DMS53 (cell line): ENCODE data around the gene NTM.

Source experiments
- DNase-seq: peaks from one replicate; lab custom pipeline; 2025; lab: John Stamatoyannopoulos, UW

Gene NTM

DNA sequence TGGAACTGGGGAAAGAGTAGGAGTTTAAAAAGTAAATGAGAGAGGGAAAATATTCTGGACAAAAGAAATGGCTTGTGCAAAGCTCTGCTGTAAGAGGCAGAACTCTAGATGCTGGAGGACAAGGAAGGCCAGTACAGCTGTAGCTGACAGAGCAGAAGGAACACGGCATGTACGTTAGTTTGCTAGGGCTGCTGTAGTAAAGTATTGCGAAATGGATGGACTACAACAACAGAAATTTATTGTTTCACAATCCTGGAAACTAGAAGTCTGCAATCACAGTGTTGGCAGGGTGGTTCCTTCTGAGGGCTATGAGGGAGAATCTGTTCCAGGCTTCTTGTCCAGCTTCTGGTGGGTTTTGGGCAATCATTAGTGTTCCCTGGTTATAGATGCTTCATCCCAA, 454.4 kb downstream of the NTM start:
- no peak for DNase-seq

DNA sequence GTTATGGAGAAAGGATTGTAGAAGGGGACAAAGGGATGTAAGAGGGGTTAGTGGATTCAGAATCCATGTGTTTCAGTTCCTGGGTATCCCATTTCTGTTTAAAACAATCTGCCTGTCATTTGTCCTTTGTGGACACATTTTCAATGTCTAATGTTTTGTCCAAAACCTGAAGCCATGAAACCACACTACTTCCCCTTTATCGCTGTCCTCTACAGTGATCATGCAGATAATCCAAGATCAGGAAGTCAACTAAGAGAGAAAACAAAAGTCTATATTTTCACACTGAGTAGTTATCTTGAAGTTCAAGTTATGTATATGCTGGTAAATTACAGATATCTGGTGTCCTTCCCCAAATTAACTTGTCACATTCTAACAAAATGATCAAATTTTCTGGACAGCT, 457.0 kb downstream of the NTM start:
- no peak for DNase-seq

DNA sequence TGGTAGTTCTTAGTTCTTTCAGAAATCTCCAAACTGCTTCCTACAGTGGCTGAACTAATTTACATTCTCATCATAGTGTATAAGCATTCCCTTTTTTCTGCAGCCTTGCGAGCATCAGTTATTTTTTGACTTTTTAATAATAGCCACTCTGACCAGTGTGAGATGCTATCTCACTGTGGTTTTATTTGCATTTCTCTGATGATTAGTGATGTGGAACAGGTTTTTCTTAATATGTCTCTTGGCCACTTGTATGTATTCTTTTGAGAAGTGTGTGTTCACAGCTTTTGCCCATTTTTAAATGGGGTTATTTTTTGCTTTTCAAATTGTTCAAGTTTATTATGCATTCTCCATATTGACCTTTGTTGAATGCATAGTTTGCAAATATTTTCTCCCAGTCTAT, 459.3 kb downstream of the NTM start:
- no peak for DNase-seq

DNA sequence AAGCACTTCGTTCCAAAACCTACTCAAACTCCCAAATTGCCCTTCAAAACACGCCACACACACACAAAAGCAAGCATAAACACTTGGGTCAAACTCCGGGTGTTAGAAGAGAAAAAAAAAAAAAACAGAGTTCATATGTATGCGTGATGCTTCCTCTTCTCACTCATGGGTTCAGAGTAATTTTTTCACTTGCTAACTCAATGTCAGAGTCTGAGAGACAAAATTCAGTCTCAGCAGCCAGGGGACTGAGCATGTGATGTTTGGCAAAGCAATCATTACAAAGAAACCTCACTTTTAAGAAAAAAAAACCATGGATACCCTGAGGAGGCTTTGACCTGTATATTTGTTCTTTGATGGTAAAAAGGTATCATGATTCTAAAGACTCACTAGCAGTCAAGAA, 461.7 kb downstream of the NTM start:
- DNase-seq: no peak

DNA sequence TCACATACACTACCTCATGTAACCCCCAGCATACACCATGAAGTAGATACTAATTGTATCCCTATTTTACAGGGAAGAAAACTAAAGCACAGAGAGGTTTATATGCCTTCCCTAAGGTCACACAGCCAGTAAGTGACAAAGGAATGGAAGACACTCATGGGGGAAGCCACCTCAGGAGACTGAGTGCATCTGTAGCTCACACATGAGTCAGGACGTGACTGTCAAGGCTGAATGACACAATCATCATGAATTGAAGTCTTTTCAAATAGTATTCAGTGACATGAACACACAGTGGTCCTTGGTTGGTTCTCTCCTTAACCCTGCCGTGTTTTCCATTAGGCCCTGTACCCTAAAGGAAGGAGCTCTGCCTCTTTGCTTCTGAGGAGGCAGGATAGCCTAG, 463.0 kb downstream of the NTM start:
- DNase-seq: no peak

DNA sequence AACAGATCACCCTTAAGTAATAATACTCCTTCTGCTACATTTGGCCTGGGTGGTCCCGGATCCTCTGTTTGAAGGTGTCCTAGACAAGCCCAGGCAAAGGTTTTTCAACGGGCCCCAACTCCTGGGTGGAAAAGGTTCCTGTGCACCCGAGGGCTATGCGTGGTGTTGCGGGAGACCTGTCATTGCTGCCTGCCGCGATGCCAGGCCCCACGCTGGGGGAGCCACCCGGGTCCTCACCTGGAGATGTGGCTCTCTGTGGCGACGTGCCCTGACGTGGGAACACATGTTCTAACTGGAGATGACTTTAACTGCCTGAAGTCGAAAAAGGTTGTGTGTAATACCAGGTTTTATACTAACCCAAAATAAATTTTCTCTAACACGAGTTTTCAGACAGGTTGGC, 467.1 kb downstream of the NTM start:
- no peak for DNase-seq

DNA sequence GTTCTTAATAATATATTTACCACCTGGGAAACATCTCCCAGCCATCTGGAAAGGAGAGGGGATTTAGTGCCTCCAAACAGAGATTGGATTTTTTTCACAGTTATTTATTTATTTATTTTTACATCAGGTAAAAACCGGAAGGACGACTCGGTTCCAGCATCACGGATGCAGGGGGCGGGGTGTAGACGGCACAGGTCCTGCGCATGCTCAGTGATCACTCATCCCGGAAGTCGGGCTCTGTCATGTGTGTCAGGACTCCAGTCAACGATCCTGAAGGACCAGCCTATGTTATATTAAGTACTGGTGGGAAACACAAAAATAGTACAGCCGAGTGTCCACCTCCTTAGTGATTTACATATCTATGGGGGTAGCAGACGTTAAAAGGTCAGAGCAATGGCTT, 467.6 kb downstream of the NTM start:
- peak; percentile 12 for DNase-seq

DNA sequence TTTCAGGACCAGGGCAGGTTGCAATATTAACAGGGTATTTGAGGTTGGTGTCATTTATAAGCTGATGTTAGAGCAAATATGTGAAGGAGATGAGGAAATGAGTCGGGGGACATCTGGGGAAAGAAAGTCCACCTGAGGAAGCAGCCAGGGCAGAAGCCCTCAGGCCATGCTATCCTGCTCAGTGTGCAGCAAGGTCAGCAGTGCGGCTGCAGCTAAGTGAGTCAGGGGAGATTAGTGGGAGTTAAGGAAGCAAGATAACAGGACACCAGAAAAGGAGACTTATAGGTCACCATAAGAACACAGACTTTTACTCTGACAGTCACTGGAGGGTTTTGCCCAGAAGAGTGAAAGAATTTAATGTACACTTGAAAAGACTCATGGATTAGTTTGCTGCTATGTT, 468.9 kb downstream of the NTM start:
- DNase-seq: no peak

DNA sequence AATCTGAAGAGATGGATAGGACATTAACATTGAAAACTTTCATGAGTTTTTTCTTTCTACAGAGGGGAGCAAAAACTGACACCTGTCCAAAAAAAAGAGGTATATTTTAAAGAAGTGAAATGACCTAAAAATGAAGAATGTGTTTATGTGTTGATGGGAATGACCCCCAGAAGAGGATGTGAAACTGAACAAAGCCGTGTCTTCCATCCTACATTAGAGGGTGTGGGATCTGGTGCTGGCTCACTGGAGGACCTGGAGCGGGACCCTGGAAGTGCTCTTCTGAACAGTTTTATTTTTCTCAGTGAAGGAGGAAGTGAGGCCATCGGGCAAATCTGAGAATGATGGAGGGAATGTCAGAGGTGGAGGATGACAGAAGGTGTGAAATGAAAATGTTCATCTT, 470.1 kb downstream of the NTM start:
- DNase-seq: no peak

DNA sequence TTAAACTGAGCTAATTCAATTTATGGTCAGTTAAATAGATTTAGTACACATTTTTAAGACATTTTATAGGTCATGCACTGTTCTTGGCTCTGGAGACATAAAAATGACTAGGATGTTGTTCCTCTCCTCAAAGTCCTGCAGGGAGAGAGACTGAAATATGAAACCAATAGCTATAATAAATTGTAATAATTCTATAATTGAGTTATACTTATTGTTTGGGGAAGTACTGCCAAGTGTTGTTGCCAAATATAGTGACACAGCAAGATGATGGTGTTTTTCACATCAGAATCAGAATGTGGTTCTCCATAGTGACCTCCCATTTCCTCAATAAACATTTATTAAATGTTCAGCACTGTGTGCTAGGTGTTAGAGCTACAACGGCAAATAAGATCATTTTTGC, 470.6 kb downstream of the NTM start:
- DNase-seq: no peak

DNA sequence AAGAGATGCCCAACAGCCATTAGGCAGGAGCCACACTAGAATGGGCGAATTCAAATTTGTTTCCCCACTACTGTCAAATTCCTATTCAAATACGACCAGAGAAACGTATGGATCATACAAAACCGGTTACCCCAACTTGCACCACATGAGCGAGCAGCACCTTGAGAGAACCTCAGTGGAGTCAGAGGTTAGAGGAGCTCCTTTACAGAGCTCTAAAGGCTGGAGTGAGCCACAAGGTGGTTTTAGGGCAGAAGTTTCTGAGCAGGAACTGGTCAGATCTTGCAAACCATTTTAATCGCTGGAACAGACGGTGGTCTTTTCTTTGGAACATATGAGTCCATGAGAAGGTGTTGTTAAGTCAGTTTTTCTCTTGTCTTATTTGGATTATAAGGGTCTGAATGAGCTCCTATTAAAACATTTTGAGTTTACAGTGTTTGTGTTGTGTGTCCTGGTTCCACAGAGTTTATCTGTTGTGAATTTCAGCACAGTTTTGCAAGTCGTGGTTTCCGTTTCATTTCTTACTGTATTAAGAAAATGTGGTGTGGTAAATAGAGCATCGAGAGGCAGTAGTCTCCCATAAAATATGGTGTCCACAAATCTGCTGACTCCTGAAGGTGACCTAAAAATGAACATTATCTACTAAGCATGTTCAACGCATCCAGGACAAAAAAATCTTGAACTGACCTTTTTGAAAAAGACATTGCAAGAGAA, 471.7 kb downstream of the NTM start:
- DNase-seq: no peak

DNA sequence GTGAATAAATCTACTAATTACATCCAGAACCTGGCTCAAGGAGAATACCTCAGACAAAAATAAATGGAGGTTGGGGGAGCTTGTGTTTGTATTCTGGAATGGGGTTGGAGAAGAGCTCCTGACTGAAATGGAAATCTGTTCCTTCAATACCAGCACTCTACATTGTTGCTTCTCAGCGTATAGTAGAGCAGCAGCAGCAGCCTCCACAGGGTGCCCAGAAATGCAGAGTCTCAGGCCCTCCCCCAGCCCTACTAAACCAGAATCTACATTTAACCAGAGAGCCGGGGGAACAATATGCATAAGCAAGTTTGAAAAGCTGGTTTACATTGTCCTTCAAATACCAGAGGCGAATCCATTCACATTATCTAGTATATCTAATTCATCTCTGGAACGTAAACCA, 474.8 kb downstream of the NTM start:
- DNase-seq: no peak

DNA sequence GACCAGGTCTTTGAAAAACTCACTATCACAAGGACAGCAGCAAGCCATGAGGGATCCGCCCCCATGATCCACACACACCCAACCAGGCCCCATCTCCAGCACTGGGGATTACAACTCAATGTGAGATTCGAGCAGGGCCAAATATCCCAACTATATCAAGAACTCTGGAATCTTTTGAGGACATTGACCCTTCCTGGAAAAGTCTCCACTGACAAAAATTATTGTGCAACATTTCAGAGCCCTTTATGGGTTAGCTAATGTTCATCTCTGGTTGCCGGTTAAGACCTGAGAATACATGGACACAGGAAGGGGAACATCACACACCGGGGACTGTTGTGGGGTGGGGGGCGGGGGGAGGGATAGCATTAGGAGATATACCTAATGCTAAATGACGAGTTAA, 479.1 kb downstream of the NTM start:
- no peak for DNase-seq

DNA sequence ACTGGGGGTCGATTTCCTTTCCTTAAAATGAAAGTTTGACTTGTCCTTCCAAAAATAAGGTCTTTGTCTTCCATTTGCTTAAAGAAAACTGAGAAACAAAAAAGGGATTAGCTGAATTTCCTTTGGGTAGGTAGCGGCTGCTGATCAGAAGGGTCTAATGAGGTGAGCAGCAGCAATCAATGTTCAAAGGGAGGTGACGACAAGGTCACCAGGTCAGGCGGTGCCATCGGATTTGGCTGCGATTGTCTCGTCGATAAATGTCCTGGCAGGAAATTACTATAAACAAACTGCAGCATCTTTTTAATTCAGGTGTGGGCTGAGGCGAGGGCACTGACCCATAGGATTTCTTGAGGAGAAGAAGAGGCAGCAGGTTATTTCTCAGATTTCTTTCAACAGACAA, 480.1 kb downstream of the NTM start:
- no peak for DNase-seq

DNA sequence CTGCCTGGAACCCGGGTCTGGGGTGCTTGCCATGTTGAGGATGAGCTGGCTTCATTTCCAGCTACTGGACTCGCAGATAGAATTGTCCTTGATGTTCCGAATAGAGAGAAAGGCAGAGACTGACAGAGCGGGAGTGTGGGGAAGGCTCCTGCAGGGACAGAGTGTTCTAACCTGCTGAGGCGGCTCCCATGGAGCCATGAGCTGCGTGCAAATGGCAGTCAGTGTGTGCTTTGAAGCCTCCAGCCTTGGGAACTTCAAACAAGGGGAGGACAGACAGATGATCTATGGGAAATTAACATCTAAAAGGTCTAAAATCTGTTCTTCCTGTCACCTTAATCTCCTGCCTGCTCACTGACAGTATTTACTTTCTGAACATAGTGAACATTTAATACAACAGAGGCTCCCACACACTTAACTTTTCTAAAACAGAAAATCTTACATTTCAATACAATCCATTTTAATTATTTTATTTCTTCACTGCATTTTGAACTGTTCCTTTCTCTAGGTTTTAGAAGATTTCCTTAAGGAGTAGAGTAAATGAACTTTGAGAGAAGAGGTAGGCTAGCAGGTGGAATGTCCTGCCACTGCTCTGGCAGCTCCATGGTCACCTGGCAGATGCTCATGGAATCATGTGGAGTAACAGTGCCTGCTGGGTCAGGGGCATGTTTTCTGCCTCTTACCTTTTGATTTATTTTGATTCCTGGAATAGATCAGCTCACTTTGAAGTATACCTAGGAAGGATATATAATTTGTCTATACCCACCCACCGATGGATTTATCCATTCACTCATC, 481.7 kb downstream of the NTM start:
- DNase-seq: no peak

DNA sequence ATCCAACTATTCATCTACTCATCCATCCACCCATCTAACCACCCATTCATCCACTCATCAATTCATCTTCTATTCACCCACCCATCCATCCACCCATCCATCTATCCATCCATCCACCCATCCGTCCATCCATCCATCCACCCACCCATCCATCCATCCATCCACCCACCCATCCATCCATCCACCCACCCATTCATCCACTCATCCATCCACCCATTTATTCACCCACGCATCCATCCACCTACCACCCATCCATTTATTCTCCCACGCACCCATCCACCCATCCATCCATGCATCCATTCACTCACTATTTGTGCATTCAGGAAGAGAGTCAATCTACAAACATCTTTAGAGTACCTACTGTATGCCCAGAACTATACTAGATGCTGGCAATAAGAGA, 482.3 kb downstream of the NTM start:
- no peak for DNase-seq

DNA sequence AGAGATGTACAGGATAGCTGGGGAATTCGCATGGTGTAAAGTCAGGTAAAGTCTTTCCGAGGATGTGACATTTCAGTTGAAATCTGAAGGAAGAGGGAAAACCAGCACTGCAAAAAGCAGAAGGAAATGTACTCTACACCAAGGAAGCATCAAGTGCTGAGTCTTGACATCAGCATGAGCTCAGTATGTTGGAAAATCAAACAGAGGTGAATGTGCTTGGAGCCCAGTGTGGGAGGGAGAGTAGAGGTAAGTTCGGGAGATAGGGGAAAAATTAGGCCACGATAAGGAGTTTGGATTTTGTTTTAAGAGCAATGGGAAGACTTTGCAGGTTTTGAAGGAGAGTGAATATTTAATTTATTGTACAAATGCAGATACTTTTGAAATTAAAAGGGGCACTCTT, 484.0 kb downstream of the NTM start:
- no peak for DNase-seq

DNA sequence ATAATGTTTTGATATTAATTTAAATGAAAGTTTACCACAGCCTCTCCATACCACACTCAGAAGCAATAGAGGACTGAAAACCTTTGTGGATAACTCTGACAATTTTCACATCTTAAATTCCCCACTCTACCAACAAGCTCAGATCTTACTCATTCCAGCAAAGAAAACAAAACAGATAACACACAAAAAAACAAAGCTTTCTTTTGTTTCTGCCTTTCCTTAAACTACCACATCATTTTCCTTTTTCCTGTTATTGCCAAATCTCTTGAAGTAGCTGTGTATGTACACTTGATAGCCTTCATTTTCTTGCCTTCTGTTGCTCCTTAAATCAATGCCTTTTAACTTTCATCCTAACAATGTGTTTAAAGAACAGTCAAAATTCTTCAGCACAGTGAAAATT, 484.9 kb downstream of the NTM start:
- DNase-seq: no peak

DNA sequence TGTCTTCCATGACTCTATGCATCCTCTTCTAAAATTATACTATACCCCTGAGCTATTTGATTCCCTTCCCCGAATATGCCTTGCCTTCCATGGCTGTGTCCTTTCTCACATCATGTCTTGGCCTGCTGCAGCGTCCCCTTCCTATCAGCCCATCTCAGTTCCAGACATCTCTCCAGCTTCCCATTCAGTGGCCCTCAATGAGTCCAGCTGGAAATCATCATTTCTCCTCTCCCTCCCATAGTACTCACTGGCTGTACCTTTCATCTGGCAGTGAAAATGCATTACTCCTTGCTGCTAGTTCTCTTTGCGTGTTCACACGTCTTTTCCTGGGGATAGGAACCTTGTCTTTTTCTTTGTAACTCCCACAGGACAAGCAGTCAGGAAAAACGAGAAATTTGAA, 486.8 kb downstream of the NTM start:
- no peak for DNase-seq

DNA sequence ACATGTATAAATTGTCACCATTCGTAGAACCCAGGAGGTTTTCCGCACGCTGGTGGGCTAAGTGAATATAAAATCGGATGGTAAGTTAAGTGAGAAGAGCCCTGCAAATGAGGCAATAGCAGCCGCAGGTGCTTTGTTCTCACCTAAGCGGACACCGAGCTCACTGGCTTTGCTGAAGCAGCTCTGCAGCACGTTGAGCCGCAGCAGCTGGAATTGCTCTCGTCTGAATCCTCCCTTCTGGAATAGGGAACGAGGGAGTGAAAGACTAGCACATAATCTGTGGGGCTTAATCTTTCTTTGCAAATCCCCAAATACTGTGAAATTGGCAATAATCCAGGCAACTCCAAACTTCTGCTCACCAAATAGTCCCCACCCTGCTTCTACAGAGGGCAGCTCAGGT, 488.1 kb downstream of the NTM start:
- DNase-seq: no peak

DNA sequence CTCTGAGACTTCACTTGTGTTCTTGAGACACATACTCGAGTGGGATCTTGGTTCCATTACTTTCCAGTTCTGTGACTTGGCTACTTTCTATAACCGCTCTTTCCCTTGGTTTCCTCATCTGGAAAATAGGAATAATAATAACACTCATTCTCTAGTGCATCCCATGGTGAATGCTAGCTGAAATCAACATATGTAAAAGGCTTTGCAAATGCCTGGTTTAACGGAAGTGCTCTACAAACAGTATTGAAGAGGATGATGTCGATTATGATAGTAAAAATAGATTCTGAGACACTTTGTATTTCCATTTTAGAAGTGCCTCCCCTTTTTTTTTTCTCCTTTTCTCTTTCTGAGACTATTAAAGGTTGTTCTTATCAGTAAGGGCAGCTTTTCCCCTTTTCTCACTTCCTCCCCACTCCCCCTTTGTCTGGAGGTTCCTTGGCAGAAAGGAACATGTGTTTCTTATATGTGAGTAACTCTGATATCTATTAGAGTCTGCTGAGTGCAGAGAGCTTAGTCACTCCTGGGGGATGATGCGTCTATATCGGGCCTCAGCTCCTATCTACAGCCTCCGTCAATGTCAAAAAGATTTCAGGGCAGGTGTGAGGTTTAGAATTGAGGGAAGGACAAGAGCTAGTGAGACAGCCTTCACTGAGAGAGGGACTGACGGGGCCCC, 489.3 kb downstream of the NTM start:
- DNase-seq: no peak

DNA sequence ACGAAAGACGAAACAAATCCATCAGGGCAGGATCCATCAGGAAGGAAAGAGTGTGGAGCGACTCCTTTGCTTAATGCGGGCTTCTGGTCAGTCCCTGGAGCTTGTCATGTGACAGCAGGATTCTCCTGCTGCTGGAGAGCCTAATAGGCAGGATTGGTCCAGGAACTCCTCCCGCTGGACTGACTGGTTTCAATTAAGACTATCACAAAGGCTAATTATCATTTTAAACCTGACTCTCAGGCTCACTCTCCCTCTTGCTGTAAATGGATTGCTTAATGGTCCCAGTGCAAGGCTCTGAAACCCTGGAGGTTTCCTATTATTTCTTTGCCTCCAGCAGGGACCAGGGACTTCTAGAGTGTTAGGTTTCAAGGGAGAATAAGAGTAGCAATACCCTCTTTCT, 493.8 kb downstream of the NTM start:
- DNase-seq: no peak

DNA sequence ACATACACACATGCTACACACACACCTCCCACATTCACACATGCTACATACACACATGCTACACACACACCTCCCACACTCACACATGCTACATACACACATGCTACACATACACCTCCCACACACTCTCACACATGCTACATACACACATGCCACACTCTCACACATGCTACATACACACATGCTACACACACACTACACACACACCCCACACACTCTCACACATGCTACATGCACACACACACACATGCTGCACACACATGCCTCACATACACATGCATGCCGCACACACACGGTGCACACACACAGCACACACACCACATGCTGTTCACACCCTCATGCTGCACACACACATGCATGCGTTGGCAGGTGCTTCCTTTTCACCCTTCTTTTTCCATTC, 495.4 kb downstream of the NTM start:
- DNase-seq: no peak
